Coronary artery (tissue), 2 donors: ENCODE data around the gene MAN2A2.
A peak's percentile ranks its signal among the peaks of the same experiment; 100 is the strongest.

ENCODE experiments used
- DNase-seq: peaks from one replicate; pipeline ENCODE4 v3.0.0-alpha.2; 2017; ENCODE audit warnings: low spot score
- H3K27ac ChIP-seq, 2 donors: fragments of 200-600 bp; sonication (generic); one replicate each; pipeline ENCODE4 v1.5.1; 2016 to 2019
- H3K4me3 ChIP-seq: fragments of 200-600 bp; sonication (generic); 2 replicates; pipeline ENCODE4 v1.5.1; 2016; ENCODE audit warnings: mild to moderate bottlenecking, moderate library complexity
- CTCF ChIP-seq: fragments of 200-600 bp; sonication (generic); IDR thresholded peaks from one replicate; pipeline ENCODE4 v1.5.1; 2019; ENCODE audit warnings: antibody characterized with exemption

The MAN2A2 gene

DNA sequence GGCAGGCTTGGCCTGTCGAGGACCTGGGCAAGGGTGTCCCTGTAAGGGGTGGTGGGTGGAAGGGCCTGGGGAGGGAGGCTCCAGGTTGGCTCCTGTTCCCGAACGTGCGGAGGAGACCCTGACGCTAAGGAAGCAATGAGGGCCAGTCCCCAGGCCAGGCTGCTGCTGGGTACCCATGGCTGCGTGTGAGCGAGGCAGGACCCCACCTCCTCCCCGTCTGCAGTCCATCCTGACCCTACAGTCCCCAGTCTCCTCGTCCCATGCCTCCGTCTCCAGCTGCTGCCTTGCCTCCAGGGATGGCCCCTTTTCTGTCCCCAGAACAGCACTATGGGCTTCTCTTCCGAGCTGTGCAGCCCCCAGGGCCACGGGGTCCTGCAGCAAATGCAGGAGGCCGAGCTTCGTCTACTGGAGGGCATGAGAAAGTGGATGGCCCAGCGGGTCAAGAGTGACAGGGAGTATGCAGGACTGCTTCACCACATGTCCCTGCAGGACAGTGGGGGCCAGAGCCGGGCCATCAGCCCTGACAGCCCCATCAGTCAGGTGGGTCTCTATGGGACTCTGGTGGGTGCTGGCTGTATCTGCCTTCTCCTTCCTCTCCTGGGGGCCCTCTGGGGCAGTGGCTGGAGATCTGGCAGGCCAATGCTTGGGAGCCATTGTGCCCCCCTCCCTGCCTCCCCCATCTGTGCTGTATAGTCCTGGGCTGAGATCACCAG lies 18.2 kb upstream of the MAN2A2 start:
- peak overlapping the region; percentile 82 to 99 for H3K27ac ChIP-seq
- no peak for TF ChIP-seq CTCF
- no peak for DNase-seq
- H3K4me3 ChIP-seq: peak overlapping the region; percentile 82

DNA sequence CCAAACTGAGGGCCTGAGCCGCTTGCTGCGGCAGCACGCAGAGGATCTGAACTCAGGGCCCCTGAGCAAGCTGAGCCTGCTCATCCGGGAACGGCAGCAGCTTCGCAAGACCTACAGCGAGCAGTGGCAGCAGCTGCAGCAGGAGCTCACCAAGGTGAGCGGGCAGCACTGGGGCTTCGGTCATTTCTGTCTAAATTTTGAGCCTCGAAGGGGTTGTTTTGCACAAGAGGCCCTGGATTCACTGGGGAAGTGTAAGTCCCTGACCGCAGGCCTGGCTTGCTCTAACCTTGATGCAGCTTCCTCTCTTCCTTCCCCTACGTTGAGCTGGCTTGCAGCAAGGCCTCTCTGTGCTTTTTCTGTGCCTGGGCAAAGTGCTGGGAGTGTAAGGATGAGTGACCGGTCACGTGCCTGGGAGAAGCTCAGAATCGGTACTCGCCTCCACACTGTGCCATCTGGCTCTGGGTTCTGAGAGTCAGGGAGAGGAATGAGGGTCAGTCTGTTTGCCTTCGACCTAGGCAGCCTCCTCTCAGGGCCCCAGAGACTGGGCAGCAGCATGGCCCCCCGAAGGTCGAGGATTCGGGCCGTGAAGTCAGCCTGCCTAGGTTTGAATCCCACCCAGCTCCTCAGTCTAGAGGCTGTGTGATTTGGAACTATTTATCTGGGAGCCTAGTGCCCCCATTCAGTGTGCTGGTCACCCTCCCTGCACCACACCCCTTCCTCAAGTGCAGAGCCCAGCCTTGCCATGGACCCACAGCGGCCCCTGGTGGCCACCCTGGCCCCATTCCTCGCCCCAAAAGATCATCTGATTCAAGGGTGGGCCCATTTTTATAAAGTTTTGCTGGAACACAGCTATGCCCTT lies 17.4 kb upstream of the MAN2A2 start:
- DNase-seq: no peak
- Histone ChIP-seq H3K4me3 (peak overlapping the region; percentile 82), H3K27ac (peak overlapping the region; percentile 82 to 99)
- TF ChIP-seq CTCF: peak; percentile 98

DNA sequence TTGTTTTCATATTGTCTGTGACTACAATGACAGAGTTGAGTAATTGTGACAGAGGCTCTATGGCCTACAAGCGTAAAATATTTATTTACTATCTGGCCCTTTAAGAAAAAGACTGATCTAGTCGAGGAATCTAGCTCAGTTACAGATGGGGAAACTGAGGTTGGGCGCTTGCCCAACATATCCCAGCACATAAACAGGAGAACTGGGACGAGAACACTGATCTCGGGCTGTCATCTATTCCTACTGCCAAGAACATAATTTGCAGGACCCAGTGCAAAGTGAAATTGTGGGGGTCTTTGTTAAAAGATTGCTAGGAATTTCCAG lies 16.8 kb upstream of the MAN2A2 start:
- Histone ChIP-seq H3K27ac (peak overlapping the region in 1 of 2 donors; percentile 99), H3K4me3 (no peak overlapping the region)
- TF ChIP-seq CTCF: no peak
- DNase-seq: no peak

DNA sequence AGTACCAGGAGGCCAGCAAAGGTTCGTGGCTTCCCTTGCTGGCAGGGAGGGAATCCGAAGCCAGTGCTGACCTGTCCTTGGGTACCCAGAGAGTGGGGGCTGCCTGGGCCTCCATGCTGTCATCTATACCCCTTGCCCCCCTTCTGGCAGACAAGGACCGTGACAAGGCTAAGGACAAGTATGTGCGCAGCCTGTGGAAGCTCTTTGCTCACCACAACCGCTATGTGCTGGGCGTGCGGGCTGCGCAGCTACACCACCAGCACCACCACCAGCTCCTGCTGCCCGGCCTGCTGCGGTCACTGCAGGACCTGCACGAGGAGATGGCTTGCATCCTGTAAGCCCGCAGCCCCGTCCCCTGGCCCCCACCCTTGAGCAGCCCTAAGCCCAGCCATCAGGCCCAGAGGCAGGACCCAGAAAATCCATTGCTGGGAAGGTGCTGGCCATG lies 16.0 kb upstream of the MAN2A2 start:
- TF ChIP-seq CTCF: no peak
- no peak for DNase-seq
- no peak overlapping the region for H3K4me3 ChIP-seq
- H3K27ac ChIP-seq: no peak overlapping the region

DNA sequence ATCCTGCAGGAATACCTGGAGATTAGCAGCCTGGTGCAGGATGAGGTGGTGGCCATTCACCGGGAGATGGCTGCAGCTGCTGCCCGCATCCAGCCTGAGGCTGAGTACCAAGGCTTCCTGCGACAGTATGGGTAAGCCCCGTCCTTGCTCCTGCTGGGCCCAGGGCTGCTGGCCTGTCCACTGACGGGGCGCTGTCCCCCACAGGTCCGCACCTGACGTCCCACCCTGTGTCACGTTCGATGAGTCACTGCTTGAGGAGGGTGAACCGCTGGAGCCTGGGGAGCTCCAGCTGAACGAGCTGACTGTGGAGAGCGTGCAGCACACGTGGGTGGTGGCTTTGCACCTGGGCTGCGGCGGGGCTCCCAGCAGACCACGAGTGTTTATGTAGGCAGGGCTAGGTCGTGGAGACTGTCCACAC lies 13.8 kb upstream of the MAN2A2 start:
- no peak for DNase-seq
- Histone ChIP-seq H3K27ac (no peak overlapping the region), H3K4me3 (no peak overlapping the region)
- no peak for TF ChIP-seq CTCF

- Histone ChIP-seq H3K4me3 (no peak overlapping the region), H3K27ac (no peak overlapping the region)
- no peak for TF ChIP-seq CTCF
- DNase-seq: no peak
Observed at GRCh38 chr15:90889736-90890456, 13.2 kb upstream of the MAN2A2 start.
